ENCODE data around the gene GFI1B. TPM values are rescaled to one million over a fixed set of nuclear protein-coding genes. Genes with fewer than 3 reads are reported as not detected.
"Not testable (repeated sequence)": the region's sequence is repeated elsewhere in the genome, so short reads cannot be mapped to it uniquely, and the experiment has no call there.

The GFI1B gene
- total RNA-seq, 1 donor from 2014 or later = 1.1 TPM

GRCh38 chr9:132955123-132955522 is 23.4 kb upstream of the GFI1B start:
- H3K36me3 ChIP-seq = no peaks in the 10 kb centered on the region
- TF ChIP-seq, protein P1, sequence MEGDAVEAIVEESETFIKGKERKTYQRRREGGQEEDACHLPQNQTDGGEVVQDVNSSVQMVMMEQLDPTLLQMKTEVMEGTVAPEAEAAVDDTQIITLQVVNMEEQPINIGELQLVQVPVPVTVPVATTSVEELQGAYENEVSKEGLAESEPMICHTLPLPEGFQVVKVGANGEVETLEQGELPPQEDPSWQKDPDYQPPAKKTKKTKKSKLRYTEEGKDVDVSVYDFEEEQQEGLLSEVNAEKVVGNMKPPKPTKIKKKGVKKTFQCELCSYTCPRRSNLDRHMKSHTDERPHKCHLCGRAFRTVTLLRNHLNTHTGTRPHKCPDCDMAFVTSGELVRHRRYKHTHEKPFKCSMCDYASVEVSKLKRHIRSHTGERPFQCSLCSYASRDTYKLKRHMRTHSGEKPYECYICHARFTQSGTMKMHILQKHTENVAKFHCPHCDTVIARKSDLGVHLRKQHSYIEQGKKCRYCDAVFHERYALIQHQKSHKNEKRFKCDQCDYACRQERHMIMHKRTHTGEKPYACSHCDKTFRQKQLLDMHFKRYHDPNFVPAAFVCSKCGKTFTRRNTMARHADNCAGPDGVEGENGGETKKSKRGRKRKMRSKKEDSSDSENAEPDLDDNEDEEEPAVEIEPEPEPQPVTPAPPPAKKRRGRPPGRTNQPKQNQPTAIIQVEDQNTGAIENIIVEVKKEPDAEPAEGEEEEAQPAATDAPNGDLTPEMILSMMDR (IDR thresholded peaks at IDR 0.05) = no peak
- intact Hi-C loops (cut with DNase I) = no loop called here

GRCh38 chr9:132955768-132956167 is 22.7 kb upstream of the GFI1B start:
- Histone ChIP-seq H3K27ac (no peak overlapping the region), H3K4me1 (no peaks in the 10 kb centered on the region), H3K36me3 (no peaks in the 10 kb centered on the region), H3K4me3 (no peak overlapping the region), H3K27me3 (ENCODE audit: low read depth) (no peaks in the 10 kb centered on the region), H3K9me3 (peaks cover 14% of the 10 kb centered on the region)
- intact Hi-C loops (cut with DNase I) = no loop called here
- TF ChIP-seq, protein P1 (IDR thresholded peaks at IDR 0.05) = no peak
- ATAC-seq (no peak), DNase-seq (no peak)

More at GRCh38 chr9:132955123-132955522, 23.4 kb upstream of the GFI1B start:
- no peak overlapping the region for H3K27ac ChIP-seq
- ATAC-seq = no peak
- no peak overlapping the region for H3K4me3 ChIP-seq
- peaks cover 14% of the 10 kb centered on the region for H3K9me3 ChIP-seq
- H3K4me1 ChIP-seq = no peaks in the 10 kb centered on the region
- DNase-seq = no peak
- H3K27me3 ChIP-seq (ENCODE audit: low read depth) = no peaks in the 10 kb centered on the region

DNA sequence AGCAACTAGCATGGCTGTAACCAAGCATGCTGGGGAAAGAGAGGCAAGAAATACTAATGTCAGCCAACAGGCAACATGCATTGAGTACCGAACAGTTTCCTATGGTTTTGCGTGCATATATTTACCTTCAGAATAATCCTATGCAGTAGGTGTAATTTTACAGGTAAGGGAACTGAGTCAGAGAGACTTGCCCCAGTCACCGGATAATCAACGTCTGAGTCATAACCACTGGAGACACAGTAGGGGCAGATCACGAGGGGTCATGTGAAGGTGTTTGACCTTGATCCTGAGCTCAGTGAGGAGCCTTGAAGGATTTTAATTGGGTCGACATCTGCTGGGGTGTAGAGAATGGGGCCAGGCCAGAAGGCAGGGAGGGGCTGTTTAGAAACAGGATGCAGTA is 20.7 kb upstream of the GFI1B start:
- Histone ChIP-seq H3K36me3 (no peaks in the 10 kb centered on the region), H3K4me1 (no peaks in the 10 kb centered on the region), H3K9me3 (peaks cover 14% of the 10 kb centered on the region), H3K27me3 (ENCODE audit: low read depth) (no peaks in the 10 kb centered on the region), H3K4me3 (no peak overlapping the region), H3K27ac (no peak overlapping the region)
- no peak for ATAC-seq
- DNase-seq = no peak
- intact Hi-C loops (cut with DNase I) = no loop called here
- TF ChIP-seq, protein P1 (IDR thresholded peaks at IDR 0.05) = no peak

- Histone ChIP-seq H3K4me3 (no peak overlapping the region), H3K27me3 (ENCODE audit: low read depth) (peaks cover 6% of the 10 kb centered on the region), H3K27ac (no peak overlapping the region), H3K36me3 (no peaks in the 10 kb centered on the region), H3K4me1 (no peaks in the 10 kb centered on the region), H3K9me3 (peaks cover under 1% of the 10 kb centered on the region)
- DNase-seq (no peak), ATAC-seq (no peak)
- intact Hi-C loops (cut with DNase I) = no loop called here
- TF ChIP-seq, protein P1 (IDR thresholded peaks at IDR 0.05) = no peak
Observed at GRCh38 chr9:132961002-132961401, 17.5 kb upstream of the GFI1B start.

DNA sequence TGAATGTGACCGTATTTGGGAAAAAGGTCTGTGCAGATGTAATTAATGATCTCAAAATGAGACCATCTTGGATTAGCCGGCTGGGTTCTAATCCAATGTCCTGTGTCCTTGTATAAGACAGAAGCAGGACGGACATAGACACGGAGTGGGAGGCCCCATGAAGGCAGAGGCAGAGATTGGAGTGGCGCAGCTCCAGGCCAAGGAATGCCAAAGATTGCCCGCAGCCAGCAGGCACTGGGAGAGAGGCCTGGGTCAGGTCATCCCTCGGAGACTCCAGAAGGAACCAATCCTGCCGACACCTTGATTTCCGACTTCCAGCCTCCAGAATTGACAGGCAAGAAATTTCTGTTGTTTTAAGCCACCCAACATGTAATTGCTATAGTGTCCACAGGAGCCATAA is 13.0 kb upstream of the GFI1B start:
- Histone ChIP-seq H3K9me3 (no peaks in the 10 kb centered on the region), H3K36me3 (no peaks in the 10 kb centered on the region), H3K27me3 (ENCODE audit: low read depth) (peaks cover 10% of the 10 kb centered on the region), H3K4me1 (no peaks in the 10 kb centered on the region), H3K27ac (no peak overlapping the region), H3K4me3 (no peak overlapping the region)
- intact Hi-C loops (cut with DNase I) = no loop called here
- DNase-seq (no peak), ATAC-seq (no peak)
- TF ChIP-seq, protein P1 (IDR thresholded peaks at IDR 0.05) = no peak

DNA sequence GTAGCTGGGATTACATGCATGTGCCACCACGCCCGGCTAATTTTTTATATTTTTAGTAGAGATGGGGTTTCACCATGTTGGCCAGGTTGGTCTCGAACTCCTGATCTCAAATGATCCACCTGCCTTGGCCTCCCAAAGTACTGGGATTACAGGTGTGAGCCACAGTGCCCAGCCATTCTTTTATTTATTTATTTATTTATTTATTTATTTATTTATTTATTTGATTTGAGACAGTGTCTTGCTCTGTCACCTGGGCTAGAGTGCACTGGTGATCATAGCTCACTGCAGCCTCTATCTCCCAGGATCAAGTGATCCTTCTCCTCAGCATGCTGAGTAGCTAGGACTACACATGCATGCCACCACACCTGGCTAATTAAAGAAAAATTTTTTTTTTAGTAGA is 10.6 kb upstream of the GFI1B start:
- ATAC-seq; H3K4me3 ChIP-seq; DNase-seq; H3K27me3 ChIP-seq (ENCODE audit: low read depth); H3K9me3 ChIP-seq; H3K36me3 ChIP-seq; H3K4me1 ChIP-seq; intact Hi-C loops (cut with DNase I); H3K27ac ChIP-seq: not testable (repeated sequence)

All from lower lobe of right lung (tissue), 2 donors.